NCI-H524 treated with DMSO at 0.1 percent for 48 hours (cell line): ENCODE data around the gene NCS1.

Experiments used
- DNase-seq: peaks from one replicate; lab custom pipeline; 2025; lab: John Stamatoyannopoulos, UW

Gene NCS1

GRCh38 chr9:130177898-130178805 is 5.9 kb downstream of the NCS1 start:
- no peak for DNase-seq

- DNase-seq = no peak
Measured at GRCh38 chr9:130179331-130179907, 7.2 kb downstream of the NCS1 start.

- DNase-seq = no peak
Measured at GRCh38 chr9:130180516-130180915, 8.3 kb downstream of the NCS1 start.

- DNase-seq = no peak
Measured at GRCh38 chr9:130181678-130182380, 9.6 kb downstream of the NCS1 start.

- DNase-seq = no peak
Measured at GRCh38 chr9:130182381-130182909, 10.2 kb downstream of the NCS1 start.

GRCh38 chr9:130183133-130183762 is 11.0 kb downstream of the NCS1 start:
- no peak for DNase-seq

- DNase-seq = no peak
Measured at GRCh38 chr9:130185017-130185416, 12.8 kb downstream of the NCS1 start.

GRCh38 chr9:130185490-130186031 is 13.4 kb downstream of the NCS1 start:
- no peak for DNase-seq

GRCh38 chr9:130186051-130186450 is 13.8 kb downstream of the NCS1 start:
- no peak for DNase-seq

GRCh38 chr9:130186839-130187522 is 14.8 kb downstream of the NCS1 start:
- no peak for DNase-seq

GRCh38 chr9:130187523-130187846 is 15.3 kb downstream of the NCS1 start:
- DNase-seq = no peak

- no peak for DNase-seq
Measured at GRCh38 chr9:130188860-130189481, 16.8 kb downstream of the NCS1 start.

GRCh38 chr9:130189840-130190239 is 17.6 kb downstream of the NCS1 start:
- DNase-seq = no peak

GRCh38 chr9:130191068-130191748 is 19.0 kb downstream of the NCS1 start:
- DNase-seq = no peak

GRCh38 chr9:130191749-130192120 is 19.5 kb downstream of the NCS1 start:
- no peak for DNase-seq

GRCh38 chr9:130192382-130192999 is 20.3 kb downstream of the NCS1 start:
- DNase-seq = no peak

- DNase-seq = no peak
Measured at GRCh38 chr9:130193103-130193502, 20.9 kb downstream of the NCS1 start.

GRCh38 chr9:130193531-130194377 is 21.6 kb downstream of the NCS1 start:
- no peak for DNase-seq

GRCh38 chr9:130194378-130194932 is 22.3 kb downstream of the NCS1 start:
- no peak for DNase-seq
